ENCODE measurements around the gene ZNF485.

- no peak for TF ChIP-seq OSR1 (CRISPR knock-in tag; IDR thresholded peaks at IDR 0.05)
- no peak for TF ChIP-seq ZFP30 (CRISPR knock-in tag; IDR thresholded peaks at IDR 0.05)
- no peak for TF ChIP-seq ZFP3 (CRISPR knock-in tag; IDR thresholded peaks at IDR 0.05)
- no peak for TF ChIP-seq BACH2 (CRISPR knock-in tag; IDR thresholded peaks at IDR 0.05; ENCODE audit: borderline replicate concordance)
- no peak for TF ChIP-seq ZNF565 (CRISPR knock-in tag; conservative IDR thresholded peaks at IDR 0.05; ENCODE audit: low read depth)
- no peak for TF ChIP-seq TCF4 (CRISPR knock-in tag; IDR thresholded peaks at IDR 0.05; ENCODE audit: borderline replicate concordance)
- TF ChIP-seq ZC3H10 (CRISPR knock-in tag; IDR thresholded peaks at IDR 0.05) = no peak
- no peak for TF ChIP-seq SNAI2 (CRISPR knock-in tag; IDR thresholded peaks at IDR 0.05)
- TF ChIP-seq, protein P1, sequence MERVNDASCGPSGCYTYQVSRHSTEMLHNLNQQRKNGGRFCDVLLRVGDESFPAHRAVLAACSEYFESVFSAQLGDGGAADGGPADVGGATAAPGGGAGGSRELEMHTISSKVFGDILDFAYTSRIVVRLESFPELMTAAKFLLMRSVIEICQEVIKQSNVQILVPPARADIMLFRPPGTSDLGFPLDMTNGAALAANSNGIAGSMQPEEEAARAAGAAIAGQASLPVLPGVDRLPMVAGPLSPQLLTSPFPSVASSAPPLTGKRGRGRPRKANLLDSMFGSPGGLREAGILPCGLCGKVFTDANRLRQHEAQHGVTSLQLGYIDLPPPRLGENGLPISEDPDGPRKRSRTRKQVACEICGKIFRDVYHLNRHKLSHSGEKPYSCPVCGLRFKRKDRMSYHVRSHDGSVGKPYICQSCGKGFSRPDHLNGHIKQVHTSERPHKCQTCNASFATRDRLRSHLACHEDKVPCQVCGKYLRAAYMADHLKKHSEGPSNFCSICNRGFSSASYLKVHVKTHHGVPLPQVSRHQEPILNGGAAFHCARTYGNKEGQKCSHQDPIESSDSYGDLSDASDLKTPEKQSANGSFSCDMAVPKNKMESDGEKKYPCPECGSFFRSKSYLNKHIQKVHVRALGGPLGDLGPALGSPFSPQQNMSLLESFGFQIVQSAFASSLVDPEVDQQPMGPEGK (CRISPR knock-in tag; IDR thresholded peaks at IDR 0.05; ENCODE audit: borderline replicate concordance) = no peak
These were observed 11.2 kb upstream of the ZNF485 start for GRCh38 chr10:43594944-43595589.

Data from SK-N-SH treated with all-trans-retinoic acid at 6 μM for 48 hours (cell line).